Measurements from ENCODE around the gene TMEM139.

DNA sequence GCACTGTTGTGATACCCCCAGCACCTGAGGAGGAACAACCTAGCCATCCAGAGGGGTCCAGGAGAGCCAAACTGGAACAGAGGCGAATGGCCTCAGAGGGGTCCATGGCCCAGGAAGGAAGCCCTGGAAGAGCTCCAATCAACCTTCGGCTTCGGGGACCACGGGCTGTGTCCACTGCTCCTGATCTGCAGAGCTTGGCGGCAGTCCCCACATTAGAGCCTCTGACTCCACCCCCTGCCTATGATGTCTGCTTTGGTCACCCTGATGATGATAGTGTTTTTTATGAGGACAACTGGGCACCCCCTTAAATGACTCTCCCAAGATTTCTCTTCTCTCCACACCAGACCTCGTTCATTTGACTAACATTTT lies 1.7 kb downstream of the TMEM139 start:
- TF ChIP-seq, protein P1, sequence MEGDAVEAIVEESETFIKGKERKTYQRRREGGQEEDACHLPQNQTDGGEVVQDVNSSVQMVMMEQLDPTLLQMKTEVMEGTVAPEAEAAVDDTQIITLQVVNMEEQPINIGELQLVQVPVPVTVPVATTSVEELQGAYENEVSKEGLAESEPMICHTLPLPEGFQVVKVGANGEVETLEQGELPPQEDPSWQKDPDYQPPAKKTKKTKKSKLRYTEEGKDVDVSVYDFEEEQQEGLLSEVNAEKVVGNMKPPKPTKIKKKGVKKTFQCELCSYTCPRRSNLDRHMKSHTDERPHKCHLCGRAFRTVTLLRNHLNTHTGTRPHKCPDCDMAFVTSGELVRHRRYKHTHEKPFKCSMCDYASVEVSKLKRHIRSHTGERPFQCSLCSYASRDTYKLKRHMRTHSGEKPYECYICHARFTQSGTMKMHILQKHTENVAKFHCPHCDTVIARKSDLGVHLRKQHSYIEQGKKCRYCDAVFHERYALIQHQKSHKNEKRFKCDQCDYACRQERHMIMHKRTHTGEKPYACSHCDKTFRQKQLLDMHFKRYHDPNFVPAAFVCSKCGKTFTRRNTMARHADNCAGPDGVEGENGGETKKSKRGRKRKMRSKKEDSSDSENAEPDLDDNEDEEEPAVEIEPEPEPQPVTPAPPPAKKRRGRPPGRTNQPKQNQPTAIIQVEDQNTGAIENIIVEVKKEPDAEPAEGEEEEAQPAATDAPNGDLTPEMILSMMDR (IDR thresholded peaks at IDR 0.05; ENCODE audit: borderline replicate concordance, extremely low read depth, low read length, poor library complexity, severe bottlenecking) = no peak
- no peak for TF ChIP-seq EZH2 (IDR thresholded peaks at IDR 0.05; ENCODE audit: borderline replicate concordance, low read depth, low read length, severe bottlenecking)
